ENCODE results near the gene GLB1L2. TPM values are rescaled to one million over a fixed set of nuclear protein-coding genes. Genes with fewer than 3 reads are reported as not detected.

Gene GLB1L2
- total and polyA plus RNA-seq, 12 donors: 0.11 to 0.72 (median 0.30) TPM

DNA sequence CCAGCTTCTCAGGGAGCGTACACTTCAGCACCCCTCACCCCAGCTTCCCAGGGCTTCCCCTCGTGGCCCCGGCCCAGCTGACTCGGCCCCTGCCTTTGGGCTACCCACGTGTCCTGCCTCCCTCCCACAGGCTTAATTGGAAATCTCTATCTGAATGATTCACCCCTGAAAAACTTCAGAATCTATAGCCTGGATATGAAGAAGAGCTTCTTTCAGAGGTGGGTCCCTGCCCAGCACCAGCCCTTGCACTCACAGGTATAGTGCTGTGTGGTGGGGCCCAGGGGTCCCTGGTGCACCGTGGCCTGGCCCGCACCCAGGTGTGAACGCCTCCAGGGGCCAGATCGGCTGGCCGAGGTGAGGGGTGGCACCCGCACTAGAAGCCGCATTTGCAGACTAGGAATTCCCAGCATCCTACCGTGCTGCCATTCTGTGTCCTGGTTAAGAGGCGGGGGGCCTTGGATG is 41.8 kb downstream of the GLB1L2 start:
- TF ChIP-seq CTCF (IDR thresholded peaks at IDR 0.05): no peak
- H3K36me3 ChIP-seq: no peaks in the 10 kb centered on the region
- H3K27ac ChIP-seq: no peak overlapping the region
- H3K4me3 ChIP-seq: no peak overlapping the region
- DNase-seq: no peak
- intact Hi-C loops (cut with DNase I): no loop called here
- 84% methylated on average over 14 of the region's 14 CpGs for WGBS, 2 donors
- H3K9me3 ChIP-seq: no peaks in the 10 kb centered on the region
- no peak for ATAC-seq
- peaks cover 0 to 27% (median 5%) of the 10 kb centered on the region in 7 donors for H3K27me3 ChIP-seq
- H3K4me1 ChIP-seq: no peaks in the 10 kb centered on the region

DNA sequence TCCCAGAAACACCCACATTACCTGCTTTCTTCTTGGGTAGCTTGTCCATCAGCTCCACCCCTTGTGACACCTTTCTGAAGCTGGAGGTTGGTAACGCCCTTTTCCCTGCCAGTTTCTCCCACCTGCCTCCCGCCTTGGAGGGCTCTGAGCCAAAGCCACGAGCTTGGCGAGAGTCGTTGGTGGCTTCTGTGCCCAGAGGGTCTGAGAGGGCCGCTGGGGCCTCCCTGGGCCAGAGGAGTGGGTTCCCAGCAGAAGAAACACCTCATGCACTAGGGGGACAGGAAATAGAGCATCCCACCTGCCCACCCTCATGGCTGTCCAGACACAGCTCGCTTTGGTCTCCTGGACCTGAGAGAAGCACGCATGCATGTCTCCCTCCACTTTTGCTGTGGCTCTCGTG is 42.4 kb downstream of the GLB1L2 start:
- TF ChIP-seq CTCF (IDR thresholded peaks at IDR 0.05): no peak
- ATAC-seq (no peak), DNase-seq (no peak)
- Histone ChIP-seq H3K4me3 (no peak overlapping the region), H3K27me3 (peaks cover 0 to 26% (median 8%) of the 10 kb centered on the region in 7 donors), H3K9me3 (no peaks in the 10 kb centered on the region), H3K27ac (no peak overlapping the region), H3K36me3 (no peaks in the 10 kb centered on the region), H3K4me1 (no peaks in the 10 kb centered on the region)
- intact Hi-C loops (cut with DNase I): no loop called here
- WGBS, 2 donors: 82 to 85% methylated on average over 9 of the region's 9 CpGs

GRCh38 chr11:134374891-134375550 is 43.2 kb downstream of the GLB1L2 start:
- ATAC-seq (no peak), DNase-seq (no peak)
- TF ChIP-seq CTCF (IDR thresholded peaks at IDR 0.05): no peak
- Histone ChIP-seq H3K36me3 (no peaks in the 10 kb centered on the region), H3K27ac (no peak overlapping the region), H3K4me3 (no peak overlapping the region), H3K27me3 (peaks cover 0 to 22% (median 12%) of the 10 kb centered on the region in 7 donors), H3K4me1 (no peaks in the 10 kb centered on the region), H3K9me3 (no peaks in the 10 kb centered on the region)
- 72 to 78% methylated on average over 16 of the region's 16 CpGs for WGBS, 2 donors
- intact Hi-C loops (cut with DNase I): no loop called here

- H3K4me1 ChIP-seq: no peaks in the 10 kb centered on the region
- H3K27ac ChIP-seq: no peak overlapping the region
- no peak for ATAC-seq
- no peaks in the 10 kb centered on the region for H3K9me3 ChIP-seq
- TF ChIP-seq CTCF (IDR thresholded peaks at IDR 0.05): no peak
- 67 to 75% methylated on average over 18 of the region's 18 CpGs for WGBS, 2 donors
- H3K27me3 ChIP-seq: peaks cover 0 to 22% (median 4%) of the 10 kb centered on the region in 7 donors
- H3K36me3 ChIP-seq: no peaks in the 10 kb centered on the region
- H3K4me3 ChIP-seq: no peak overlapping the region
- intact Hi-C loops (cut with DNase I): no loop called here
- no peak for DNase-seq
Measured at GRCh38 chr11:134376150-134376921, 44.5 kb downstream of the GLB1L2 start.

All from heart right ventricle (tissue), 16 donors.